Chondrocyte (in vitro differentiated cells): ENCODE data around the gene GRIN2B. TPM values are rescaled to one million over a fixed set of nuclear protein-coding genes. Genes with fewer than 3 reads are reported as not detected.
A peak's percentile ranks its signal among the peaks of the same experiment; 100 is the strongest.

ENCODE experiments used
- DNase-seq: peaks from one replicate; pipeline ENCODE4 v3.0.0; 2021; ENCODE audit warnings: mixed read lengths, low spot score
- H3K27ac Mint-ChIP-seq: one replicate; pipeline ENCODE4 v1.8.0; 2021; ENCODE audit warnings: mild to moderate bottlenecking, moderate library complexity, mixed read lengths; ENCODE audit not compliant: unreplicated experiment
- H3K27me3 Mint-ChIP-seq: 2 replicates; pipeline ENCODE4 v1.8.0; 2021; ENCODE audit warnings: low read depth, mixed read lengths
- H3K36me3 Mint-ChIP-seq: 2 replicates; pipeline ENCODE4 v1.8.0; 2021; ENCODE audit warnings: low read depth, mixed read lengths
- H3K4me1 Mint-ChIP-seq: 2 replicates; pipeline ENCODE4 v1.8.0; 2021; ENCODE audit warnings: low read depth, mild to moderate bottlenecking, mixed read lengths
- H3K4me3 Mint-ChIP-seq: one replicate; pipeline ENCODE4 v1.8.0; 2021; ENCODE audit warnings: mild to moderate bottlenecking, moderate library complexity, mixed read lengths; ENCODE audit not compliant: unreplicated experiment
- H3K9me3 Mint-ChIP-seq: 2 replicates; pipeline ENCODE4 v1.8.0; 2021; ENCODE audit warnings: low read depth, mixed read lengths
- total RNA-seq: library from RNA; stranded (reverse); gene quantifications from 3 replicates; pipeline ENCODE4 v1.2.1, GENCODE V29; 2021
- TF ChIP-seq, protein P1 (sequence below): fragments of 200-600 bp; sonication (generic); IDR thresholded peaks from 2 replicates; pipeline ENCODE4 v1.5.0; 2021; ENCODE audit warnings: antibody characterized with exemption, mild to moderate bottlenecking, moderate library complexity

The GRIN2B gene
- total RNA-seq, 1 donor from 2014 or later = not detected

DNA sequence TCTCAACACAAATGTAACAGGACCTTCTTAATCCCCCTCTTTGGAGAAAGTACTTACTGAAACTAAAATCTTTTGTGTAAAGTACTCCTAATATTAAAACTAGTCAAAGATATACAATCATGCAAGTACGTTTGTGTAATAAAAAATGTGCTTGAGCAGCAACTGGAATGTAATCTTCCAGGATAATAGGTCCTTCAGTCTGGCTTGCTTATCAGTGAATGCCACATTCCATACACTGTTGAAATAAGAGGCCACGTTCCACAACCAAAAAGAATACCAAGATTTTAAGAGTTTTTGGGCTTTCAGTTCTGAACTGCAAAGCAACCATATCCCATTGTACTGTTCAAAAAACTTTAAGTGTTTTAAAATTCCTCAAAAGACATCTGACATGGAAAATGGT, 26.2 kb upstream of the GRIN2B start:
- Mint-ChIP-seq H3K4me1 (no peaks in the 10 kb centered on the region), H3K27me3 (no peaks in the 10 kb centered on the region), H3K27ac (no peak overlapping the region), H3K4me3 (no peak overlapping the region), H3K36me3 (no peaks in the 10 kb centered on the region), H3K9me3 (peaks cover 45% of the 10 kb centered on the region)
- TF ChIP-seq, protein P1, sequence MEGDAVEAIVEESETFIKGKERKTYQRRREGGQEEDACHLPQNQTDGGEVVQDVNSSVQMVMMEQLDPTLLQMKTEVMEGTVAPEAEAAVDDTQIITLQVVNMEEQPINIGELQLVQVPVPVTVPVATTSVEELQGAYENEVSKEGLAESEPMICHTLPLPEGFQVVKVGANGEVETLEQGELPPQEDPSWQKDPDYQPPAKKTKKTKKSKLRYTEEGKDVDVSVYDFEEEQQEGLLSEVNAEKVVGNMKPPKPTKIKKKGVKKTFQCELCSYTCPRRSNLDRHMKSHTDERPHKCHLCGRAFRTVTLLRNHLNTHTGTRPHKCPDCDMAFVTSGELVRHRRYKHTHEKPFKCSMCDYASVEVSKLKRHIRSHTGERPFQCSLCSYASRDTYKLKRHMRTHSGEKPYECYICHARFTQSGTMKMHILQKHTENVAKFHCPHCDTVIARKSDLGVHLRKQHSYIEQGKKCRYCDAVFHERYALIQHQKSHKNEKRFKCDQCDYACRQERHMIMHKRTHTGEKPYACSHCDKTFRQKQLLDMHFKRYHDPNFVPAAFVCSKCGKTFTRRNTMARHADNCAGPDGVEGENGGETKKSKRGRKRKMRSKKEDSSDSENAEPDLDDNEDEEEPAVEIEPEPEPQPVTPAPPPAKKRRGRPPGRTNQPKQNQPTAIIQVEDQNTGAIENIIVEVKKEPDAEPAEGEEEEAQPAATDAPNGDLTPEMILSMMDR = no peak
- no peak for DNase-seq

DNA sequence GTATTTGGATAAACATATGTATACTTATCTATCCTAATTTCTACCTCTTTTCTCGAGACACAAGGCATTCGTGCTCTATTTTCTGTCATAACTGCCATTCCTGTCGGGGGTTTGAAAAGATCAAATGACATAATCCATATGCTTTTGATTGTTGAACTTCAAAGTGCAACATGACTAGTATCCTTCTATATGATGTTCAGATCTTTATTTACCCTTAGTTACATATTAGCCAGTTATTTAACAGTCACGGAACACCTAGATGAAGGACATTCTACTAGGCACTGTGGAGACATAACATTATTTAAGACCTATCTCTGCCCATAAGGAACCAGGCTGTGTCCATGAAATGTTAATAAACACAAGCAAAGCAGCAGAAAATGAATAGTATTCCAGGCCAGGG, 11.2 kb upstream of the GRIN2B start:
- TF ChIP-seq, protein P1 = no peak
- Mint-ChIP-seq H3K9me3 (no peaks in the 10 kb centered on the region), H3K27me3 (peaks cover 2% of the 10 kb centered on the region), H3K4me3 (no peak overlapping the region), H3K27ac (no peak overlapping the region), H3K36me3 (no peaks in the 10 kb centered on the region), H3K4me1 (no peaks in the 10 kb centered on the region)
- no peak for DNase-seq

DNA sequence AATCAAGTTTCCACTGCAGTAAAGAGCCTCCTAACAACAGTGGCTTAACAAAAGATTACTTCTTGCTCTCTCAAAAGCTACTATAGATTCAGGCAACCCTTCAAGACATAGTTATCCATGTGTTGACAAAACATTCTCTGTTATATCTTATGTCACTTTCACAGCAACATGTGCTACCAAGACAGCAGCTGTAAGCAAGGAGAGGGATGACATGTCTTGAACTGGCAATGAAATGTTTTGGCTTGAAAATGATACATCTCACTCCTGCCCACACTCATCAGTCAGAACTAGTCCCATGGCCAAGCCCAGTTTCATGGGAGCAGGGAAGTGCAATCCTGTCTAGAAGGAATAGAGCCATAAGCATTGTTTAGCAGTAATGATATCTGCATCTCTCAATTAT, 10.7 kb upstream of the GRIN2B start:
- Mint-ChIP-seq H3K27me3 (peaks cover 2% of the 10 kb centered on the region), H3K27ac (no peak overlapping the region), H3K4me3 (no peak overlapping the region), H3K9me3 (no peaks in the 10 kb centered on the region), H3K4me1 (no peaks in the 10 kb centered on the region), H3K36me3 (no peaks in the 10 kb centered on the region)
- DNase-seq = no peak
- TF ChIP-seq, protein P1 = no peak

DNA sequence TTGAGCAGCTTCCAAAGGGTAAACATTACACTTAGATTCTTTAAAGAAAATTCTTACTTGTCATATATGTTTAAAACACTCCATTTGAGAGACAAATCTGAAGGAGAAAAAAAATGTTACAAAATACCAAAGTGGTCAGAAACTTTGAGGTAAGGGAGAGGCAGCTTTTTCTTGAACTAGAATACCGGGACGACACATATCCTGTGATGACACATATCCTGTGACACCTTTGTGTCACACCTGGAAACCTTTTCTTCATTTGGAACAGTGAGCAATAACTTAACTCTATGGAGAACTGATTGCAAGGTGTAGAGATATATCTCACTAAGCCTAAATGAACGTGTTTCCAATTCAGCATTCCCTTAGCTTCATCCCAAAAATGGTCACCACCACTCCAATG, 4.6 kb upstream of the GRIN2B start:
- H3K4me1 Mint-ChIP-seq = peaks cover 7% of the 10 kb centered on the region
- no peak overlapping the region for H3K27ac Mint-ChIP-seq
- H3K9me3 Mint-ChIP-seq = no peaks in the 10 kb centered on the region
- TF ChIP-seq, protein P1 = no peak
- DNase-seq = no peak
- H3K4me3 Mint-ChIP-seq = no peak overlapping the region
- H3K36me3 Mint-ChIP-seq = no peaks in the 10 kb centered on the region
- peaks cover 34% of the 10 kb centered on the region for H3K27me3 Mint-ChIP-seq

DNA sequence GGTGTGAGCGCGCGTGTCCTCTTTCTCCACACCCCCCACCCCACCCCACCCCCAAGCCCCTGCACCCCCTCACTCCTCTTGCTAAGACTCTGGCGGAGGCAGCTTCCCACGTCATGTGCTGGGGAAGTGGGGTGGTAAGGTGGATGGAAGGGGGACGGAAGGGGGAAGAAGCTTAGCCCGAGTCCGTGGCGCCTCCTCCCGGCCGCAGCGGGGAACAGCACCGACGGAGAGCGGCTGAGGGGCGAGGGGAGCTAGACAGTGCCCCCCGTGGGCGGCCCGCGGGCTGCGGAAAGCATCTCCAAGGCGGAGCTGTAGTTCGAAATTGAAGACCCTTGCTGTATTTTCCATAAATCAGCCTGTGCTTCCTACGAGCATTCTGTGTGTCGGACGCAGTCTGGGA, 588 bp upstream of the GRIN2B start:
- no peak overlapping the region for H3K4me3 Mint-ChIP-seq
- no peaks in the 10 kb centered on the region for H3K9me3 Mint-ChIP-seq
- H3K27ac Mint-ChIP-seq = no peak overlapping the region
- TF ChIP-seq, protein P1 = peak; percentile 36
- H3K27me3 Mint-ChIP-seq = peaks cover 70% of the 10 kb centered on the region
- peaks cover 1% of the 10 kb centered on the region for H3K36me3 Mint-ChIP-seq
- DNase-seq = no peak
- peaks cover 17% of the 10 kb centered on the region for H3K4me1 Mint-ChIP-seq
